Epithelial cell of prostate (primary cell): ENCODE data around the gene SDK1.
"Not testable (repeated sequence)": the region's sequence is repeated elsewhere in the genome, so short reads cannot be mapped to it uniquely, and the experiment has no call there.

Experiments
- DNase-seq: peaks from one replicate; pipeline ENCODE4 v3.0.0-alpha.2; 2011; ENCODE audit warnings: low read depth, low spot score
- H3K27ac ChIP-seq: fragments of 450-650 bp; 2 replicates; pipeline ENCODE4 v1.5.1; 2017; ENCODE audit warnings: mild to moderate bottlenecking

The SDK1 gene

GRCh38 chr7:3958109-3958483, 657.0 kb downstream of the SDK1 start:
- DNase-seq = no peak
- H3K27ac ChIP-seq = no peak overlapping the region

DNA sequence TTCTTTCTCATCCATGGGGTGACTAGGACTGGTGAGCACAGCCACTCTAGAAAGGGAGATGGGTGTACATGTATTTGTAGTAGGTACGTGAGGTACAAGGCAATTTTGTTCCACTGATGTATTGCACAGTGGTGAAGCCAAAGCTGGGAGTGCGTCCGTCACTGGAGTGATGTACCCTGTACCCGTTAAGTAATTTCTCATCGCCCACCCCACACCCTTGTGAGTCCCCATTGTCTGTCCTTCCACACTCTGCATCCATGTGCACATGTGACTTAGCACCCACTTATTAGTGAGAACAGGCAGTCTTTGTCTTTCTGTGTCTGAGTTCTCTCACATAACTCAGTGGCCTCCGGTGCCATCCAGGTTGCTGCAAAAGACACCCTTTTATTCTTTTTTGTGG, 658.3 kb downstream of the SDK1 start:
- H3K27ac ChIP-seq = no peak overlapping the region
- DNase-seq = no peak

DNA sequence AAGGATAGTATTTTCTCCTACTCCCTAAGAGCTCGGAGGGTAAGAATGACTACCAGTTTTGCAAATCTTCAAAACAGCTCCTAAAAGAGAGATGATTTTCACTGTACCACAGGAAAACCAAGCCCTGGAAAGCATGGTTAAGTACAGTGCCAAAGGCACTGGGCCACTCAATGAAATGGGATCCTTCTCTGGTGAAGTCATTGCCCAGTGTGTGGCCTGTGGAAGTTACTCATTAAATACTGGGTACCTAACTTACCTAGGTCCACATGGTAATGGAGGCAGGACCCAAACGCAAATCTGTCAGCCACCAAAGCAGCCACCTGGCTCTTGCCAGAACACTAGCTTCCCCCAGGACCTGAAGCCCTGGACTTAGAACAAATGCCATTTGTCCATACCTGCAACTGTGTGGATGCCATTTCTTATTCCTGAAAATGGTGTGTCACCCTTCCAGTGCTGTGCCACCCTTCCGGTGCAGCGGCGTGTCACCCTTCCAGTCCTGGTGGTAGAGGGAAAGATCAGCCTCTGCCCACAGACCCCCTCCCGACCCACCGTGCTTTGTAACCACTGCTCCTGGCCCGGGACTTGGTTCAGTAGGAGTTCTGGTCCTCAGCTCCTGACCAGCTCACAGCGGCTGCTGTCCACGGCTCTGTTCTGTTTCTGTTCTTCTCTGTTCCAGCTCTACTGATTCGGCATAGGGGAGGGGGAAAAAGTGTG, 659.2 kb downstream of the SDK1 start:
- no peak overlapping the region for H3K27ac ChIP-seq
- no peak for DNase-seq

DNA sequence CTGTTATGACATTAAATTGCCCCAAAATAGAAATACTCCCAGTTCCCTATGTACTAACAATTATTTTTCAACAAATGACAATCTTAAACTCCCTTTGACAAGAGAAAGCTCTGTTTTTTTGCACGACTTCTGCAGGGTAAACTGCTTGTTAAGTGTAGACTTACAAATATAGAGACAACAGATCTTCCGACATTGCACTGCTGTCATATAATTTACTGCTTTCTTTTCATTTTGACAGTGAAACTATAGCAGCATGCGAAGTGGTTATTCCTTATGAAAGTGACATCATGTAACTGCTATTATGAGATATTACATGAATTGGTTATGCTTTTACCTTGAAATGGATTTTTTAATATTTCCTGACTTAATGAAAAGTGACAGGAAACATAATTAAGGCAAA, 659.9 kb downstream of the SDK1 start:
- no peak for DNase-seq
- H3K27ac ChIP-seq = no peak overlapping the region

DNA sequence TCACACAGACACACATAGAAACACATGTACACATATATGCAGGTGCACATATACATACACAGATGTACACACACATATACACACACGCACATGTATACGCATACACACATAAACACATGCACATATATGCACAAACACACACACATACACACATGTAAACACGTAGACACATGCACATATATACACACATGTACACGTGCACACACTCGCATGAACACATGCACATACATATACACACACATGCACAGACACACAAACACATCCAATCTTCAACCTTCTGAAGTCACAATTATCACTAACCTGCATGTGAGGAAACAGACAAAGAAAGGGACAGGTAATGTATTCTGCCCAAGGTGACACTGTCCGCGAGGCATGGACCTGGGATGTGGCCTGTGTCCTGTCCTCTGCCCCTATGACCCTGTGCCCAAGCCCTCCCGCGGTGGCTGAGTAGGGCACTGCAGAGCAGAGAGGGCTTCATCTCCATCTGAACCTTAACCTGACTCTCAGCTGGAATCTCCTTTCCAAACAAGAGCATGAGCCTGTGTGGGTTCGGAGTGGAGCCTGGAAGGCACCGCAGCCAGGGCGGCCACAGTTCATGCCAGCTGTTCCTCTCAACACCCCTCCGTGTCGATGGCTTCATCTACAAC, 660.9 kb downstream of the SDK1 start:
- no peak overlapping the region for H3K27ac ChIP-seq
- no peak for DNase-seq

- DNase-seq = not testable (repeated sequence)
Observed at GRCh38 chr7:3963768-3964167, 662.7 kb downstream of the SDK1 start.

DNA sequence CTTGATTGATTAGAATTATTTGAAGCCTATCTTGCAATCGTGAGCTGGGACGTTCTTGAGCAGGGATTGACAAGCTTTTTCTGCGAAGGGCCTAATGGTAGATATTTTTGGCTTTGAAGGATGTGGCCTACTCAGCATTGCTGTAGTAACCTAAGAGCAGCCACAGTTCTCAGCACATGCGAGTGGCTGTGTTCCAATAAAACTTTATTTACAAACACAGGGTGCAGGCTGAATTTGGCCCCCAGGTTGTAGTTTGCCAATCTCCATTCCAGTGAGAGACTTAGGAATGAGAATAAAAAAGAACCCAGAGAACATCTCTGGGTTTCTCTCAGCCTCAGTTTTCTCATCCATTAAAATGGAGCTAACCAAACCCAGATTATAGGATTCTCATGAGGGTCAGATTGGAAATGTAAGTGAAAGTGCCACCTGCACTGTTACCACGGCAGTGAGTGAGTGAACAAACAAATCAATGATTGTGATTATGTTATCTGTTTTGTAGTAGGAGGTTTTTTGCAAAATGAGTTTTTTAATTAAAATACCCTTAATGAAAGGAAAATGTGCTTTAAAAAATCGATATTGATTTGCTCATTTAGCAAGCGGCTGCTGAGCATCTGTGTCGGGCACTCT, 664.0 kb downstream of the SDK1 start:
- H3K27ac ChIP-seq = no peak overlapping the region
- DNase-seq = no peak

More at GRCh38 chr7:3963768-3964167, 662.7 kb downstream of the SDK1 start:
- H3K27ac ChIP-seq = not testable (repeated sequence)

DNA sequence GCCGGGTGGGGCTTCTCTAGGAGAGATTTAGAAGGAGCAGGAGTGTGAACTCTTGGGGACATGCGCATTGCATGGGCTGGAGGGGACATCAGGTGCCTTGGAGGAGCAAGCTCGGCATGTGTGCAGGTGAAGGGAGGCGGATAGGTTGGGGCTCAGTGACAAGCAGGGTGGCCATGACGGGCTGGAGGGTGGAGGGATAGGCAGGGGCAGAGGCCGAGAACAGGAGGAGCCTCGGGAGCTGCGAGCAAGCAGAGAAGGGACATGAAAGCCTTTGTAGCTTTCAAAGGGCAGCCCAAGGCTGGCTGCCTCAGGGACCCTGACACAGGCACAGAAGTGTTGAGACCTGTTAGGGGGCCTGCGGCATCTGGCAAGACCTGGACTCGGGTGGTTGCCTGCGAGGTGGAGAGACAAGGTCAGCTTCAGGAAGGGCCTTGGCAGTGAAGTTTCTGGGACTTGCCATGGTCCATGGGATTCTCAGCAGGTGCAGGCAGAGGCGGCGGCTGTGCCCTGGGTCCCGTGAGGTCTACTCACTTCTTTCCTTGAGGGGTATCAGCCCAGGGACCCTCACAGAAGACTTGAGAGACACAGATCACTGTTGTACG, 664.8 kb downstream of the SDK1 start:
- H3K27ac ChIP-seq = no peak overlapping the region
- DNase-seq = no peak

DNA sequence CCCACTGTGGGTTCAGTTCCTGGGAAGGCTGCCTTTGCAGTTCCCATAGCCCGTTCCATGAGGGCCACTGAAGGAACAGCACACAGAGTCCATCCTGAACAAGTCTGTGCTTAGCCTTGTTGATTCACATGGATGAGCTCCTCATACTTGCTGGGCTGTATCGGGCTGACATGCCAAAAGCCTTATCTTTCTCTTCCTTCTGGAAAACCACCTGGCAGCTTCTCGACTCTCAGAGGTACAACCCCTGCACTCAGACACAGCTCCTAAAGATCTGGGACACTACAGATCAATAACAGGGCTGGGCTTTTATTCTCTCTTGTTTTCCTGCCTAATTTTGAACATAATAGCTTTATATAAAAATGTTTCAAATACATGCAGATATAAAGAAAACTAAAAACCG, 667.2 kb downstream of the SDK1 start:
- DNase-seq = no peak

GRCh38 chr7:3969286-3969685, 668.2 kb downstream of the SDK1 start:
- no peak overlapping the region for H3K27ac ChIP-seq
- no peak for DNase-seq

More for the DNA sequence above, 667.2 kb downstream of the SDK1 start:
- no peak overlapping the region for H3K27ac ChIP-seq

DNA sequence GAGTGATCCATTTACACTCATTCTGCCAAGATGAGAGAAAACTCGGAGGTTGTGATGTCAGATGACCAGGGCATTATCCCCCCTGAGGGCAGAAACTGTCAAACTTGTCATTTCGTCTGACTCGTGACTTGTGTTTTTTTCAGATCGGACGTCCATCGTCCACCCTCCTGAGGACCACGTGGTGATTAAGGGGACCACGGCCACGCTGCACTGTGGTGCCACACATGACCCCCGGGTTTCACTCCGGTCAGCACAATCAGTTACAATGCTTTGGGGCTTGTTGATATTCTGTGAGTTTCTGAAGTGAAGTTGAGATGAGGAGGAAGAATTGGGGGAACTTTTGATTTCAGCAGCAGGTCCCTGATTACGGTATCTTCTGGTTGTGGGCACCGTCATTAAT, 670.3 kb downstream of the SDK1 start:
- DNase-seq = no peak
- no peak overlapping the region for H3K27ac ChIP-seq

GRCh38 chr7:3973264-3973663, 672.2 kb downstream of the SDK1 start:
- no peak for DNase-seq
- H3K27ac ChIP-seq = no peak overlapping the region

DNA sequence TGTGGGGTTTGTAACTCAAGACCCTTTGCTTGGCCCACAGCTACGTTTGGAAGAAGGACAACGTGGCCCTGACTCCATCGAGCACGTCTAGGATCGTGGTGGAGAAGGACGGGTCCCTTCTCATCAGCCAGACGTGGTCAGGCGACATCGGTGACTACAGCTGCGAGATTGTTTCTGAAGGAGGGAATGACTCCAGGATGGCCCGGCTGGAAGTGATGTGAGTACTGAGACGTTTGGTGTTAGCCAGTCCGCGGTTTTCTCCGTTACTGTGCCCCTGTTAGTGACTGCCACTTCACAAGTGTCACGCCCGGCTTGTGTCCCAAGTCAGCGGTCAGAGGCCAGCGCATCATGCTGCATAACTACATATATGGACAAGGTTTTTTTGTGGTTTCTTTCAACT, 673.3 kb downstream of the SDK1 start:
- no peak overlapping the region for H3K27ac ChIP-seq
- no peak for DNase-seq

DNA sequence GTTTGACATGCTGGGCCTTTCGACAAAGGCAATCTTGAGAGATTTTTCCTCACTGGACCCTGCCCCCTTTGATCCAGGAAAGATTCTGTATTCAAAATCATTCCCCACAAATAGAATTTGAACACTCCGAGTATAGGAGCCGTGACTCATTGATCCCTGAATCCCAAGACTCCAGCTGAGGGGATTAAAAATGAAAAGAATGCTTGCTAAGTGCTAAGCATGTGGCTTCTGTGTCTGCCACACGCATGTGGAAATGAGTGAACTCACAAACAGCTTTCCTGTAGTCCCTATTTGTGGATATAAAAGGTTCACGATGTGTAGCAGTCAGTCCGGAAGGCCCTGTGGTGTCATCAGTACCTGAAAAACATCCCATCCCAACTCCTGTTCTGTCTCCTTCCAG, 674.3 kb downstream of the SDK1 start:
- no peak for DNase-seq
- no peak overlapping the region for H3K27ac ChIP-seq

- no peak for DNase-seq
- H3K27ac ChIP-seq = no peak overlapping the region
Observed at GRCh38 chr7:3977391-3977790, 676.3 kb downstream of the SDK1 start.

DNA sequence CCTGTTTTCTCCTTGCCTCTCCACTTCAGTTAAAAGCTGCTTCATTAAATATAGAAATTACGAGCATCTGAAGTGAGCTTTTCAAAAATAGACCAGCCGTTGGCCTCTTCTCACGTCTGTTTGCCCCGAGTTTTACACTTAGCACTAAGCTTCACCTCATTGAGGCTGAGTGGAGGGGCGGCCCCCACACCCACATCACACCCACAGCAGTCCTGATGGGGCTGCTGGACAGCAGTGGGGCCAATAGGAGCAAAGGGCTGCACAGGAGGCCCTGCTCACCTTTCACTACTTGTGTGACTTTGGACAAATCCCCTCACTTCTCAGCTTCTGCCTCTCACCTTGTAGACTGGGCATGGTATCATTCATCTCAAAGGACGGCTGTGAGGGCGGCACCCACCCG, 677.8 kb downstream of the SDK1 start:
- no peak overlapping the region for H3K27ac ChIP-seq

GRCh38 chr7:3979611-3980299, 678.7 kb downstream of the SDK1 start:
- no peak overlapping the region for H3K27ac ChIP-seq
- DNase-seq = no peak

More for the DNA sequence above, 677.8 kb downstream of the SDK1 start:
- DNase-seq = no peak

DNA sequence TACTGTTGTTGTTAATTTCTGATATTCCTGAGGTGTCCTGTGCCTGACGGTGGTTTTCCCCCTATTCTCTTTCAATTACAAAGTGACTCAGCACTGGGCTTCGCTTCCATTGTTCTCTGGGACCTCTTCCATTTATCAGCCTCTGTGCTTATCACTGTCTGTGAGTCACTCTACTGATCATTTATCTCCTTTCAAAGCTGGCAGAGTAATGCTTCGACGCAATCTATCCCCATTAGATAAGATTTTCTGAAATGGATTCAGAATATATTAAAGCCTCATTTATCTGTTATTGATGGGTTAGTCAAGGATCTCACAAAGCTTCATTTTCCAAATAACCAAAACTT, 679.2 kb downstream of the SDK1 start:
- no peak for DNase-seq
- no peak overlapping the region for H3K27ac ChIP-seq

GRCh38 chr7:3981281-3981680, 680.2 kb downstream of the SDK1 start:
- H3K27ac ChIP-seq = no peak overlapping the region
- DNase-seq = no peak

DNA sequence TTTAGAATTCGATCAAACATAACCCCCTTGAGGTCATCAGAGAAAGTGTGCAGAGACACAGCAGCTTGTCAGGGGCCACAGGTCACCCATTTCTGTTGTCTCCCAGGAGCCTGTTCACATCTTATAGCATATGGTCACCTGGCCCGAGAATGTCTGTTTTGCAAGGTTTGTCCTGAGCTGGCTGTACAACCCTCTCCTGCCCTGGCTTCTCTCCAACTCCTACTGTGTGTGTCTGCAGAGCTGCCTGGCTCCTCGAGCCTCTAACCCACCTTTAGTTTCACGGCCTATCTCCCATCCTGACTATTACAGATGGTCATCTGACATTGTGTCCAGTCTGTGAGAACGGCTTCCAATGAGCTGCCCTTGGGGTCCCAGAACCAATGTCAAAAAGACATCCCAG, 683.4 kb downstream of the SDK1 start:
- H3K27ac ChIP-seq = no peak overlapping the region
- DNase-seq = no peak

DNA sequence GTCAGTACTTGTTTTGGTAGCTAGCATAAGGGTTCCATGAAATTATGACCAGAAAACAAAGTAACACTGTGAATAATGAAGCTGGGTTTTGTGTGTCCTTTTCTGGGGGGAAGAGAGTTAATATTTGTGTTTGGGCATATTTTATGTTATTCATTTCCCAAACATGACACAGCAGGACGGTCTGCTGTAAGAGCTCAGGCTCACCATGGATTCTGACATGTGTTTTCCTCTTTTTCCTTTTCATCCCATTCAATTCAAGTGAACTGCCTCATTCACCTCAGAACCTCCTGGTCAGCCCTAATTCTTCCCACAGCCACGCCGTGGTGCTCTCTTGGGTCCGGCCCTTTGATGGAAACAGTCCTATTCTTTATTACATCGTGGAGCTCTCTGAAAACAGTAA, 685.9 kb downstream of the SDK1 start:
- H3K27ac ChIP-seq = no peak overlapping the region
- DNase-seq = no peak
